ENCODE results near the gene TIMM23. TPM values are rescaled to one million over a fixed set of nuclear protein-coding genes. Genes with fewer than 3 reads are reported as not detected.

Gene TIMM23
- total and polyA plus RNA-seq, 2 donors (not counting 3 experiments of a cell fraction or from before 2014, with no cell fraction given) = 78.1 to 94.6 TPM

DNA sequence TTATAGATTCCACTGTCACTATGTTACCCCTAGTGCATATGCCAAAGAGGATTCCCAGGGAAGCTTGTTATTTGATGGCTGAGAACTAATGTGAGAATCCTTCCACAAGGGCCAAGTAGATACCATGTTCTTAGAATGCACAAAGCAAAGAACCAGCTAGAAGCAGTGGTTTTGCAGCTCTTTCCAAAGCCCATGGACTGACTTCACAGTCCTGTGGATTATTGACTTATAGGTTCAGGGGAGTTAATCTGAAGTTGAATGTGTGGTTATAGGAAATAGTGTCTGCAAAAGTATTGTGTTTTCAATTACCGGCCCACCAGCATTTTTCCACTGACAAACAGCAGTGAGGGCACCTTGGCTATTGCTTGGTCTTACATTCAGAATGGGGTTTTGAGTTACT, 28.2 kb downstream of the TIMM23 start:
- H3K9me3 ChIP-seq (replicated peaks; ENCODE audit: control insufficient read depth, insufficient read depth, low read length) = no peaks in the 10 kb centered on the region
- BruUV-seq (replicated peaks) = no TSS peak
- intact Hi-C loops (cut with micrococcal nuclease) (no loop called here), dilution Hi-C loops (cut with MboI; ENCODE audit: extremely low pct_ligation_motif_present, low sequenced_read_pairs) (no loop called here)
- H3K4me1 ChIP-seq (ENCODE audit: control insufficient read depth, extremely low read depth, insufficient read depth, low read length) = no peaks in the 10 kb centered on the region
- peaks cover 2% of the 10 kb centered on the region for H4K20me1 ChIP-seq (replicated peaks; ENCODE audit: control insufficient read depth, extremely low read depth, insufficient read depth, low read length)
- no peaks in the 10 kb centered on the region for H3K27me3 ChIP-seq (ENCODE audit: control insufficient read depth in 2 of 2, insufficient read depth in 2 of 2, low read length in 2 of 2)
- POLR2A ChIA-PET = no interaction called here
- CTCF ChIA-PET = interaction anchor here (0.7 to 1.8 kb wide), 2 partner anchors 10 to 28 kb away, joined by 3 to 7 read pairs; no protein-coding TSS in a partner anchor
- TF ChIP-seq FOS (IDR thresholded peaks at IDR 0.05; ENCODE audit: borderline replicate concordance, insufficient read depth, low read length) (no peak), EZH2 (IDR thresholded peaks at IDR 0.05; ENCODE audit: borderline replicate concordance, low read depth, low read length, severe bottlenecking) (no peak), JUN (IDR thresholded peaks at IDR 0.05; ENCODE audit: borderline replicate concordance, insufficient read depth, insufficient read length, low read depth) (no peak), CTCF (IDR thresholded peaks at IDR 0.05; ENCODE audit: extremely low read depth in 1 of 2, insufficient read depth in 1 of 2, low read depth in 1 of 2, low read length in 2 of 2) (no peak), MAX (IDR thresholded peaks at IDR 0.05; ENCODE audit: insufficient read depth, insufficient read length) (no peak), POLR2AphosphoS5 (IDR thresholded peaks at IDR 0.05; ENCODE audit: insufficient read depth, low read depth, low read length) (no peak), GATA2 (IDR thresholded peaks at IDR 0.05; ENCODE audit: insufficient read depth, insufficient read length, low read depth, low read length) (no peak), MYC (IDR thresholded peaks at IDR 0.05; ENCODE audit: low read depth, low read length) (no peak), POLR2A (IDR thresholded peaks at IDR 0.05; ENCODE audit: low read depth, low read length) (no peak)
- H3K79me2 ChIP-seq (ENCODE audit: control insufficient read depth, insufficient read depth, low read length) = peaks cover 5% of the 10 kb centered on the region
- DNase-seq (ENCODE audit: low read depth, low spot score) (no peak), FAIRE-seq (no peak)
- H3K9me1 ChIP-seq (replicated peaks; ENCODE audit: control insufficient read depth, extremely low read depth, insufficient read depth, low read length) = no peaks in the 10 kb centered on the region
- H2AFZ ChIP-seq (ENCODE audit: low read depth, low read length) = no peak overlapping the region
- H3K4me2 ChIP-seq (ENCODE audit: insufficient read depth, low read length) = no peak overlapping the region
- H3K36me3 ChIP-seq (ENCODE audit: control insufficient read depth in 2 of 2, extremely low read depth in 1 of 2, insufficient read depth in 2 of 2, low read length in 2 of 2) = peaks cover 9 to 10% of the 10 kb centered on the region in 2 experiments
- no peak overlapping the region for H3K9ac ChIP-seq (replicated peaks; ENCODE audit: extremely low read depth, insufficient read depth, low read length)
- H3K27ac ChIP-seq (ENCODE audit: insufficient read depth, low read depth, low read length) = no peak overlapping the region
- no peak overlapping the region for H3K4me3 ChIP-seq (replicated peaks in 1 of 3; ENCODE audit: insufficient read depth in 1 of 3, low read depth in 1 of 3, low read length in 3 of 3)

All from endothelial cell of umbilical vein (primary cell).